Activated CD8-positive, alpha-beta T cell treated with anti-CD3 and anti-CD28 coated beads for 36 hours (primary cell): Measurements from ENCODE around the gene FANCC. TPM values are rescaled to one million over a fixed set of nuclear protein-coding genes. Genes with fewer than 3 reads are reported as not detected.

Source experiments
- ATAC-seq: fragments of 200-7000 bp; cut with Tn5 transposase; one replicate; pipeline ENCODE4 v1.10.0; 2021; ENCODE audit warnings: mild to moderate bottlenecking, moderate library complexity
- CTCF ChIA-PET: fragments of 350-600 bp; sonication (Branson Sonifier 250); formaldehyde crosslinking; loops from one replicate; lab custom pipeline; 2021; ENCODE audit warnings: antibody characterized with exemption; lab: Charles Lee
- POLR2A ChIA-PET: fragments of 350-600 bp; sonication (Branson Sonifier 250); formaldehyde crosslinking; loops from one replicate; lab custom pipeline; 2021; ENCODE audit warnings: antibody characterized with exemption; lab: Charles Lee
- DNase-seq: peaks from one replicate; pipeline ENCODE4 v3.0.0-alpha.2; 2020
- H3K27ac Mint-ChIP-seq: one replicate; pipeline ENCODE4 v1.8.0; 2021; ENCODE audit warnings: mild to moderate bottlenecking, mixed read lengths
- H3K27me3 Mint-ChIP-seq: one replicate; pipeline ENCODE4 v1.8.0; 2021; ENCODE audit warnings: mixed read lengths
- H3K36me3 Mint-ChIP-seq: one replicate; pipeline ENCODE4 v1.8.0; 2021; ENCODE audit warnings: low read depth, mixed read lengths
- H3K4me1 Mint-ChIP-seq: one replicate; pipeline ENCODE4 v1.8.0; 2021; ENCODE audit warnings: low read depth, mixed read lengths
- H3K4me3 Mint-ChIP-seq: one replicate; pipeline ENCODE4 v1.8.0; 2021; ENCODE audit warnings: mild to moderate bottlenecking, moderate library complexity, mixed read lengths
- H3K9me3 Mint-ChIP-seq: one replicate; pipeline ENCODE4 v1.8.0; 2021; ENCODE audit warnings: mixed read lengths
- intact Hi-C: fragments of 100-400 bp; cut with micrococcal nuclease; formaldehyde crosslinking; loops from one replicate; pipeline ENCODE4 v1.10.0; 2022
- total RNA-seq, 2 experiments: library from RNA; stranded (reverse); gene quantifications; one replicate each; pipeline ENCODE4 v1.2.3, GENCODE V29; 2021
- TF ChIP-seq, protein P1 (sequence below): fragments of 200-600 bp; IDR thresholded peaks from one replicate; pipeline ENCODE4 v1.8.0; 2022; ENCODE audit warnings: antibody characterized with exemption, mild to moderate bottlenecking

FANCC gene
- total RNA-seq, 2 experiments from 2014 or later = 11.5 to 12.4 TPM

DNA sequence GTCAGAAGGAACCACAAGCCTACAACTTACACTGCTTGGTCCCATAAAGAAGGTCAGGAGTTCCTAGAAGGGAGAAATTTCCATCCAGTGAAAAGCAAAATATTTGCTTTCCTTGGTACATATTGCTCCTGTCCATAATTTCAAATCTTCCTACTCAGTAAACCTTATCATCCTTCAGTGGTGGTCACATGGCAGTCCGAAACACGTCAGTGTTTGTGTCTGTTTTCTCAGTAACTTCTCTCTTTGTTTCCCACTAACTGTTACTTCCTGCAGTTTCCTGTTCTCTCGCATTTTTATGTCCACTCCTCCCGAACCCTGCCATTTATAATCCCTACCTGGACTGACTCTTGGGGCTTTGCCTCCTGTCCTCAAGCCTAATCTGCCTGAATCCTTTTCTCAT lies 129.1 kb downstream of the FANCC start:
- intact Hi-C loops = no loop called here
- peaks cover 25% of the 10 kb centered on the region for H3K4me1 Mint-ChIP-seq
- H3K4me3 Mint-ChIP-seq = no peak overlapping the region
- H3K9me3 Mint-ChIP-seq = no peaks in the 10 kb centered on the region
- POLR2A ChIA-PET = interaction anchor here (0.7 kb wide), 1 partner anchor 268 kb away, joined by 3 read pairs; no protein-coding TSS in a partner anchor
- DNase-seq (no peak), ATAC-seq (no peak)
- no peak overlapping the region for H3K27ac Mint-ChIP-seq
- TF ChIP-seq, protein P1, sequence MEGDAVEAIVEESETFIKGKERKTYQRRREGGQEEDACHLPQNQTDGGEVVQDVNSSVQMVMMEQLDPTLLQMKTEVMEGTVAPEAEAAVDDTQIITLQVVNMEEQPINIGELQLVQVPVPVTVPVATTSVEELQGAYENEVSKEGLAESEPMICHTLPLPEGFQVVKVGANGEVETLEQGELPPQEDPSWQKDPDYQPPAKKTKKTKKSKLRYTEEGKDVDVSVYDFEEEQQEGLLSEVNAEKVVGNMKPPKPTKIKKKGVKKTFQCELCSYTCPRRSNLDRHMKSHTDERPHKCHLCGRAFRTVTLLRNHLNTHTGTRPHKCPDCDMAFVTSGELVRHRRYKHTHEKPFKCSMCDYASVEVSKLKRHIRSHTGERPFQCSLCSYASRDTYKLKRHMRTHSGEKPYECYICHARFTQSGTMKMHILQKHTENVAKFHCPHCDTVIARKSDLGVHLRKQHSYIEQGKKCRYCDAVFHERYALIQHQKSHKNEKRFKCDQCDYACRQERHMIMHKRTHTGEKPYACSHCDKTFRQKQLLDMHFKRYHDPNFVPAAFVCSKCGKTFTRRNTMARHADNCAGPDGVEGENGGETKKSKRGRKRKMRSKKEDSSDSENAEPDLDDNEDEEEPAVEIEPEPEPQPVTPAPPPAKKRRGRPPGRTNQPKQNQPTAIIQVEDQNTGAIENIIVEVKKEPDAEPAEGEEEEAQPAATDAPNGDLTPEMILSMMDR = no peak
- CTCF ChIA-PET = interaction anchor here (0.6 kb wide), 1 partner anchor 429 kb away, joined by 3 read pairs; no protein-coding TSS in a partner anchor
- peaks cover 1% of the 10 kb centered on the region for H3K36me3 Mint-ChIP-seq
- no peaks in the 10 kb centered on the region for H3K27me3 Mint-ChIP-seq

DNA sequence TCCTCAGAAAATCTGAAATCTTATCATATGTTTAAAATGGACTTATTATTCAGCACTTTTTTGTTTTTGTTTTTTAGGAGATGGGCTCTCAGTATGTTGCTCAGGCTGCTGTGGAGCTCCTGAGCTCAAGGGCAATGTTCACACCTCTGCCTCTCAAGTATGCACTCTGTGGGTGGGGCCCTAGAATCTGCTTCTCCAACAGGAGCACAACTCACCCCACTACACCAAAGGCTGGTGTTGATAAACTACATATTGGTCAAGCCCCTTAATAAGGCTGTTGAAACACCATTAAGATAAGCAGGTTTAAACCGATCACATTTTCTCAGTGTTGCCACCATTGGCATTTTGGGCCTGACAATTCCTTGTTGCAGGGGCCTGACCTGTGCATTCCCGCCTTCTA lies 131.6 kb downstream of the FANCC start:
- ChIA-PET POLR2A (no interaction called here), CTCF (no interaction called here)
- no peak overlapping the region for H3K4me3 Mint-ChIP-seq
- H3K4me1 Mint-ChIP-seq = peaks cover 25% of the 10 kb centered on the region
- H3K27ac Mint-ChIP-seq = no peak overlapping the region
- intact Hi-C loops = no loop called here
- no peaks in the 10 kb centered on the region for H3K36me3 Mint-ChIP-seq
- H3K9me3 Mint-ChIP-seq = no peaks in the 10 kb centered on the region
- TF ChIP-seq, protein P1 = no peak
- DNase-seq (no peak), ATAC-seq (no peak)
- H3K27me3 Mint-ChIP-seq = no peaks in the 10 kb centered on the region

DNA sequence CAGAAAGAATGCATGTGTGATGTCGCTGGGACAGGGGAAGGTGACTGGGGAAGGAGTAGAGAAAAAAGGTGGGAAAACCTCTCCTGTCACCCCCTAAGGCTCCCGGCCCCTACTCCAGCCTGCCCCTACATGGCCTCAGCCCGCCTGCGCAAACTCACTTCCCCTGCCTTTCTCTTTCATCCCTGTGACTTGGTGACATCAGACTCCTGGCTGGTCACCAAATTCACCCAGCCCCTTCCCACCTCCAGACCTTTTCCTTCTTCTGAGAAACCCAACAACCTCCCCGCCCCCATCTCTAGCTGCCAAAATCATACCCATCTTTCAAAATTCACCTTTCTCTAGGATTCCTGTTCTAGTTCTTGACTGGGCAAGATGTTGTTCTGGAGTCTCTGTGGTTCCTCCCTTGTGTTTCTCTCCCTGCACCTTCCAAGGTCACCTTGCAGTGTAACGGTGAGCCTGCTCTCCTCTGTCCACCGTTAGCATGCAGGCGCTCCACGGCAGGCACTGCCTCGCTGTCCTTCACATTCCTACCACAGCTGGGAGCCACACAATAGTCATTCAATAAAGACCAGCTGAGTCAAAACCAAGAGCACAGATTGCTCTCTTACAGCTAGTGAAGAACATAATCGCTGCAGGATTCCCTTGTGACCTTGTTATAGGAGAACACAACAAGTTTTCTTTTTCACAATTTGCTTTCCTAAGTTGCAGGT lies 134.5 kb downstream of the FANCC start:
- H3K27me3 Mint-ChIP-seq = no peaks in the 10 kb centered on the region
- intact Hi-C loops = no loop called here
- CTCF ChIA-PET = interaction anchor here (1.3 kb wide), 1 partner anchor 15 kb away, joined by 6 read pairs; no protein-coding TSS in a partner anchor

DNA sequence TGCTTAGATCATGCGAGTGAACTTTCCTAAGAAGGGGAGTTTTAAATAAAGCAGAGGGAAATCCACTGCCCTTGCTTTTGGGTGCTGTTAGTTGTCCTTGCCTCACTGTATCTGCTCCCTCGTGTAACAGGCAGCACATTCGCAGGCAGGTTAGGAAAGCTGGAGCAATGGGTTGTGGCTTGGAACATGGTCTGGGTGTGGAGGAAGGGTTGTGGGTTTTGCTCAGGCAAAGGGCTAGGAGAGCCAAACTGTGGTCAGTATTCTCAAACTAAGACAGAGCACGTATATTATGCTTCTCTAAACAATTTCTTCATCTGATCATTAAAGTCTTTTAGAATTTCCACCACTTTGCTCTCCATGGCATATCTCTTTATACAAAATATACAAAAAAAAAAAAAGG lies 135.7 kb downstream of the FANCC start:
- Mint-ChIP-seq H3K27ac (no peak overlapping the region), H3K36me3 (no peaks in the 10 kb centered on the region)
- intact Hi-C loops = no loop called here

More for the DNA sequence above, 134.5 kb downstream of the FANCC start:
- DNase-seq = no peak
- Mint-ChIP-seq H3K9me3 (no peaks in the 10 kb centered on the region), H3K4me3 (no peak overlapping the region), H3K36me3 (no peaks in the 10 kb centered on the region), H3K4me1 (peaks cover 2% of the 10 kb centered on the region), H3K27ac (no peak overlapping the region)
- no peak for ATAC-seq
- TF ChIP-seq, protein P1 = no peak
- POLR2A ChIA-PET = no interaction called here

More for the DNA sequence above, 135.7 kb downstream of the FANCC start:
- ChIA-PET POLR2A (no interaction called here), CTCF (no interaction called here)
- no peak for ATAC-seq
- no peaks in the 10 kb centered on the region for H3K9me3 Mint-ChIP-seq
- DNase-seq = no peak
- H3K4me3 Mint-ChIP-seq = no peak overlapping the region
- TF ChIP-seq, protein P1 = no peak
- no peaks in the 10 kb centered on the region for H3K4me1 Mint-ChIP-seq
- no peaks in the 10 kb centered on the region for H3K27me3 Mint-ChIP-seq
